Fibroblast of skin of abdomen (primary cell): ENCODE data around the gene GYS1.
"Not testable (repeated sequence)": the region's sequence is repeated elsewhere in the genome, so short reads cannot be mapped to it uniquely, and the experiment has no call there.

ENCODE experiments used
- DNase-seq: peaks from one replicate; pipeline ENCODE4 v3.0.0-alpha.2; 2013

Gene GYS1

GRCh38 chr19:48935864-48936263, 57.2 kb downstream of the GYS1 start:
- no peak for DNase-seq

GRCh38 chr19:48934837-48935236, 58.3 kb downstream of the GYS1 start:
- DNase-seq = no peak

- DNase-seq = peak; percentile 26
These were observed 59.7 kb downstream of the GYS1 start, which contains the start of gene DHDH for GRCh38 chr19:48933382-48933932. TSS of gene DHDH (plus strand) at chr19:48933699. CDS start at chr19:48933722, 23 bp downstream.

GRCh38 chr19:48928164-48929025, 64.7 kb downstream of the GYS1 start:
- DNase-seq = peak; percentile 9

- not testable (repeated sequence) for DNase-seq
These were observed 65.4 kb downstream of the GYS1 start for GRCh38 chr19:48927692-48928091.

GRCh38 chr19:48926909-48927308, 66.2 kb downstream of the GYS1 start:
- DNase-seq = peak; percentile 95

GRCh38 chr19:48925890-48926289, 67.2 kb downstream of the GYS1 start:
- DNase-seq = not testable (repeated sequence)

- peak; percentile 73 for DNase-seq
These were observed 67.8 kb downstream of the GYS1 start for GRCh38 chr19:48925240-48925843.

- no peak for DNase-seq
These were observed 70.3 kb downstream of the GYS1 start for GRCh38 chr19:48922548-48923490.

GRCh38 chr19:48921721-48922500, 71.2 kb downstream of the GYS1 start:
- DNase-seq = no peak

- DNase-seq = no peak
These were observed 72.2 kb downstream of the GYS1 start for GRCh38 chr19:48920949-48921348.

GRCh38 chr19:48919271-48919670, 73.8 kb downstream of the GYS1 start:
- not testable (repeated sequence) for DNase-seq

- no peak for DNase-seq
These were observed 74.3 kb downstream of the GYS1 start for GRCh38 chr19:48918801-48919247.
